HG03097 (cell line): ENCODE results near the gene TET1.
A peak's percentile ranks its signal among the peaks of the same experiment; 100 is the strongest.
"Not testable (repeated sequence)": the region's sequence is repeated elsewhere in the genome, so short reads cannot be mapped to it uniquely, and the experiment has no call there.

Experiments
- ATAC-seq: cut with Tn5 transposase; IDR thresholded peaks from one replicate; pipeline ENCODE4 v1.9.1; 2021; ENCODE audit not compliant: unreplicated experiment, low FRiP score

Gene TET1

GRCh38 chr10:68560186-68560942, at the start of gene TET1:
Gene TET1 (plus strand): TSS chr10:68560337. CDS start chr10:68572339, 12,002 bp downstream.
- ATAC-seq: no peak

DNA sequence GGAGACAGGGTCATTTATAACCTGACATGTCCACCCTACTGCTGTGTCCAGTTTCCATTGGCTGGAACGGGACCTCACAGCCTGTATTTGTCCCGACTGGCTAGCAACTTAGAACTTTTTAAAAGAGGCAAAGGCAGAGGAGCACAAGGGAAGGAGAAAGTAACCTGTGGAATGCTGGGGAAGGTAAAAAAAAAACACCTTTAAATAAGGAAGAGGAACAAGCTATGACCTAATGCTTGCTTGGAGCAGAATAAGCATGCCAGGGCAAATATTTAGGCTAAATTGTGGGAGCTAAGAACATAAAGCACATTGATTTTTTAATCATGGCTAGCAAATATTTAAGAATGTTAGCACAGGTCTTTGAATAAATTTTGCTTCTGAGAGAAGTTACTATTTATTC, 43.9 kb upstream of the TET1 start:
- not testable (repeated sequence) for ATAC-seq

DNA sequence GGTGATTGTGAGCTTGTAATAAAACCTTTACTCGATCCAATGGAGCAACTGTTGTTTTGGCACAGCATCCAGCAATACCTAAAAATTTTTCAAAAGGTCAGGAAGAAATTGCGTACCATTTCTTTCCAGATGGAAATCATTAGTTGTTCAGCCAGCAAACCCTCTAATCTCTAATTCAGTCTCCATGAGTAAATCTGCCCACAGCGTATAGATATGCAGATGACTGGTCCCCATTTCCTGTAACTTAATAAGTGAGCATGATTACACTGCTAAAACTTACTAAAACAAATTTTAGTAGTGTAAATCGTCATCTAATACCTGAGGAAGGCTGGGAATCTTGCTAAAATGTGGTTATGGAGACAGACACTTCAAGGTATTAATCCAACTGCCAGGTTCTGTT, 43.4 kb upstream of the TET1 start:
- no peak for ATAC-seq

GRCh38 chr10:68517188-68517587, 42.9 kb upstream of the TET1 start:
- no peak for ATAC-seq

- not testable (repeated sequence) for ATAC-seq
These were observed 41.5 kb upstream of the TET1 start for GRCh38 chr10:68518609-68519008.

DNA sequence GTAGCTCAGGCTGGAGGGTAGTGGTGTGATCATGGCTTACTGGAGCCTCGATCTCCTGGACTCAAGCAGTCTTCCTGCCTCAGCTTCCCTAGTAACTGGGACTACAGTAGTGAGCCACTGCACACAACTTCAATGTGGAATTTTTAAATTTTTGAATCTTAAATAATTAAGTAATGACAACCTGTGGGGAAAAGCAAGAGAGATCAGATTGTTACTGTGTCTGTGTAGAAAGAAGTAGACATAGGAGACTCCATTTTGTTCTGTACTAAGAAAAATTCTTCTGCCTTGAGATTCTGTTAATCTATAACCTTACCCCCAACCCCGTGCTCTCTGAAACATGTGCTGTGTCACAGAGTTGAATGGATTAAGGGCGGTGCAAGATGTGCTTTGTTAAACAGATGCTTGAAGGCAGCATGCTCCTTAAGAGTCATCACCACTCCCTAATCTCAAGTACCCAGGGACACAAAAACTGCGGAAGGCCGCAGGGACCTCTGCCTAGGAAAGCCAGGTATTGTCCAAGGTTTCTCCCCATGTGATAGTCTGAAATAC, 34.6 kb upstream of the TET1 start:
- not testable (repeated sequence) for ATAC-seq

DNA sequence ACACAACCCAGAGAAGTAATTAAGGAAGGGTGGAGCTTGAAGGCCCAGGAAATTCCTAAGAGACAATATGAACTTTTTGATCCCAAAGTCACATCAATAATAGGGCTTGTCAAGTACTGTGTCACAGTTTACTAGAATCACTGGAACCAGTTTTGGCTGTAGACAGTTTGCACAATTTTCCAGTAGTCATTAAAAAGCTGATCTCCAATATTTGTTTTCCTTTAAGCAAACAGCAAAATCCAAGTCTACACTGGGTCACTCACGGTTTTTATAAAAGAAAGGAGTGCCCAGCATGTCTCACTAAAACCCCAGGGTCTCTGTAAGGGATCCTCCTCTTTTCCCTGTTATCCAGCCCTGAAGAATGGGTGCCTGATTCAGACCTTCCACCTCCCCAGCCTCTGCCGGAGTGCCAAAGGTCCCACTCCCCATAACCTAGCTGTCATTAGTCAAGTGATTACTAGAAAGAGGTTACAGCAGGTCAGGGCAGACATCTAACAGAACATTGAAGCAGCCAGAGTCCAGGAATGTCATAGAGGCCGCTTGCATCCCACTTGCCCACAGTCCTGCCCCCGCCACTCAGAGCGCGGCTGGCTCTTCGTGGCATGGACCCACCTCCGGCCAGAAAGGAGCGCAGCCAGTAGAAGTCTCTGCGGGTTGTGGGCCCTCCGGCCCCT, 33.4 kb upstream of the TET1 start:
- peak; percentile 46 for ATAC-seq

GRCh38 chr10:68536973-68537372, 23.2 kb upstream of the TET1 start:
- no peak for ATAC-seq

DNA sequence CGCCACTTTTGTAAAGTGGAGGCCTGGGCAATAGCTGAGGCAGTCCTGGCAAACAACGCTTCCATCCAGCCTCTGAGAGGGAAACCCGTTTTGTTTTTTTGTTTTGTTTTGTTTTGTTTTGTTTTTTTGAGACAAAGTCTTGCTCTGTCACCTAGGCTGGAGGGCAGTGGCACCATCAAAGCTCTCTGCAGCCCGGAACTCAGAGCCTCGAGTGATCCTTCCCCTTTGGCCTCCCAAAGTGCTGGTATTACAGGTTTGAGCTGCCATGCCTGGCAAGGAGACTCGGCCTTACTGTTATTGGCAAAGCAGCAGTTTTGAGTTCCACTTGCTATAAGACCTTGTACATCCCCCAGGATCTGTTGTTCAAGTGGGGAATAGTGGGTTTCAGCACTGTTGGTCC, 22.3 kb upstream of the TET1 start:
- ATAC-seq: no peak

GRCh38 chr10:68543004-68543918, 16.9 kb upstream of the TET1 start:
- no peak for ATAC-seq

DNA sequence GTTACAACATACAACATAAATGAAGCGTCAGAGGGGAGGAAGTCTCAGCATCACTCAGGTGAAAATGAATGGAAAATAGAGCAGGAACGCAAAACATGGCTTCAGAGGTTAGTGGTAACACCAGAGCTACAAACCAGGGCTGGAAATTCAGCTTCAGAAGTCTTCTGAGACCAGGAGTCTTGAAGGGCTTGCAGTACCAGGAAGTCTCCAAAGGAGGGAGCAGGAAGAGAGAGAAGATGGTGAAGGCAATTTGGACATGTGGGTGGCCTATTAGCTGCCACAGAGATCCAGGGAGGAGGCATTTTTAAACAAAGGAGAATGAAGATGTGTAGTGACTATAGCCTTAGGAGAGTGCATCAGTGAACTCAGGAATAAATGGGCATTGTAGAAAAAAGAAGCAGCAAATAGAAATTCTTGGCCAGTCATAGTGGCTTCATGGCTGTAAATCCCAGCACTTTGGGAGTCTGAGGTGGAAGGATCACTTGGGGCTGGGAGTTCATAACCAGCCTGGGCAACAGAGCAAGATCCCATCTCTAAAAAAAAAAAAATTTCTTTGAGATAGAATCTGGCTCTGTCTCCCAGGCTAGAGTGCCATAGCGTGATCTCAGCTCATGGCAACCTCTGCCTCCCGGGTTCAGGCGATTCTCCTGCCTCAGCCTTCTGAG, 9.3 kb upstream of the TET1 start:
- ATAC-seq: no peak

DNA sequence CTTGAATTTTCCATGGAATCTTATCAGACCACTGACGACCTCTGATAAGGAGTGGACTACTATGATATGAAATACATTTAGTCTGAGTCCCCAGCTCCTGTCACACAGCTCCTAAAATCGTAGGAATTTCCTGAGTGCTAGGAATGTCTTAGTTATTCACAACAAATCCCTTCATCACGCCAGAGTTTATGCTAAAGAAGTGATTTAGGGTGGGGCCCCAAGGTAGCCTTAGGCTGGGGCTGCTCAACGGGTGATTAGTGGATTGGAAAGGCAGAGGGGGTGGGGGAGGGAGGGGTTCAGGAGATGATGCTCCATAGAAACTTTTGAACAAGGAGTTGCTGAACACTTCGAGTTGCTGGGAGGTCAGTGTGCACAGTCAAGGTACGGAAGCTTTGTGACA, 7.0 kb upstream of the TET1 start:
- no peak for ATAC-seq

DNA sequence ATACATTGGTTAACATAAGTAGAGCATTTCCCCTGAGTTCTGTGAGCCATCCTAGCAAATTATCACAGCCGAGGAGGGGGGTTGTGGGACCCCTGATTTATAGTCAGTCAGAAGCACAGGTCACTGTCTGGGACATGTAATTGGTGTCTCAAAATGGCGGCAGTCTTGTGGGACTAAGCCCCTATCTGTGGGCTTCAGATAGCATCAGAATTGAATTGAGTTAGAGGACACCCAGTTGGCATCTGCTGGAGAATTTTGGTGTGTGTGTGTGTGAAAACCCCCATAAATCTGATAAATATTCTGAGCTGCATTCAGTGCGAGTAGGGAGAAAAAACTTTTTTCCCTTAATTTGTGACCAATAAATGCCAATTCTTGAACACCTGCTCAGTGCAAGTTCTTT, 6.5 kb upstream of the TET1 start:
- ATAC-seq: no peak

DNA sequence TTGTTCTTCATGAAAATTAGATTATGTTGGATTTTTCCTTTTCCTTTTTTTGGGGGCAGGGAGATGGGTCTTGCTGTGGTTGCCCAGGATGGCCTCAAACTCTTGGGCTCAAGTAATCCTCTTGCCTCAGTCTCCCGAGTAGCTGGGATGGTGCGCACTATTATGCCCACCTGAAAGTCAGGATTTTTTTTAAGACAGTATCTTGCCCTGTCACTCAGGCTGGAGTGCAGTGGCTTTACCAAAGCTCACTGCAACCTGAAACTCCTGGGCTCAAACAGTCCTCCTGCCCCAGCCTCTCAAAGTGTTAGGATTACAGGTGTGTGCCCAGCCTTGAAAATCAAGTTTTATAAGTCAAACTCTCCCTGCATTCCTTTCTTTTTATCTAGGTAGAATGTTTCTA, 1.7 kb upstream of the TET1 start:
- no peak for ATAC-seq

GRCh38 chr10:68559251-68559650, 886 bp upstream of the TET1 start:
- no peak for ATAC-seq

GRCh38 chr10:68559841-68560185, 324 bp upstream of the TET1 start:
- no peak for ATAC-seq

- ATAC-seq: no peak
These were observed 1.1 kb downstream of the TET1 start for GRCh38 chr10:68560943-68561864.

- ATAC-seq: no peak
These were observed 1.9 kb downstream of the TET1 start for GRCh38 chr10:68561865-68562649.
